ENCODE data around the gene ATAD2B.

The ATAD2B gene

GRCh38 chr2:23904692-23905091, 22.2 kb downstream of the ATAD2B start:
- DNase-seq = no peak
- intact Hi-C loops (cut with DNase I; ENCODE audit: low total_unique reads) = no loop called here
- Histone ChIP-seq H3K27me3 (no peaks in the 10 kb centered on the region), H3K4me1 (peaks cover 0 to 54% (median 18%) of the 10 kb centered on the region in 4 donors), H3K9me3 (no peaks in the 10 kb centered on the region), H3K36me3 (no peaks in the 10 kb centered on the region), H3K4me3 (no peak overlapping the region), H3K27ac (peak overlapping the region in 1 of 2 donors; percentile 26)
- TF ChIP-seq CTCF (IDR thresholded peaks at IDR 0.05) = no peak

GRCh38 chr2:23904215-23904614, 22.7 kb downstream of the ATAD2B start:
- H3K9me3 ChIP-seq = no peaks in the 10 kb centered on the region
- peaks cover 0 to 54% (median 18%) of the 10 kb centered on the region in 4 donors for H3K4me1 ChIP-seq
- peak overlapping the region in 1 of 2 donors; percentile 26 for H3K27ac ChIP-seq
- no peak for TF ChIP-seq CTCF (IDR thresholded peaks at IDR 0.05)
- no peaks in the 10 kb centered on the region for H3K36me3 ChIP-seq
- no peaks in the 10 kb centered on the region for H3K27me3 ChIP-seq
- intact Hi-C loops (cut with DNase I; ENCODE audit: low total_unique reads) = no loop called here
- no peak overlapping the region for H3K4me3 ChIP-seq
- DNase-seq = no peak

- H3K4me1 ChIP-seq = peaks cover 0 to 54% (median 18%) of the 10 kb centered on the region in 4 donors
Measured at GRCh38 chr2:23903034-23903433, 23.9 kb downstream of the ATAD2B start.

GRCh38 chr2:23901966-23902846, 24.7 kb downstream of the ATAD2B start:
- peak overlapping the region in 1 of 2 donors; percentile 12 for H3K27ac ChIP-seq
- no peaks in the 10 kb centered on the region for H3K27me3 ChIP-seq
- intact Hi-C loops (cut with DNase I; ENCODE audit: low total_unique reads) = no loop called here
- no peak overlapping the region for H3K4me3 ChIP-seq
- no peak for DNase-seq
- H3K9me3 ChIP-seq = no peaks in the 10 kb centered on the region
- no peaks in the 10 kb centered on the region for H3K36me3 ChIP-seq
- TF ChIP-seq CTCF (IDR thresholded peaks at IDR 0.05) = no peak
- peaks cover 0 to 54% (median 18%) of the 10 kb centered on the region in 4 donors for H3K4me1 ChIP-seq

More at GRCh38 chr2:23903034-23903433, 23.9 kb downstream of the ATAD2B start:
- DNase-seq = no peak
- TF ChIP-seq CTCF (IDR thresholded peaks at IDR 0.05) = no peak
- Histone ChIP-seq H3K27ac (peak overlapping the region; percentile 12 to 34), H3K36me3 (no peaks in the 10 kb centered on the region), H3K27me3 (no peaks in the 10 kb centered on the region), H3K4me3 (no peak overlapping the region), H3K9me3 (no peaks in the 10 kb centered on the region)
- intact Hi-C loops (cut with DNase I; ENCODE audit: low total_unique reads) = no loop called here

- Histone ChIP-seq H3K27ac (peak overlapping the region; percentile 9 to 39), H3K4me1 (peaks cover 0 to 54% (median 18%) of the 10 kb centered on the region in 4 donors), H3K9me3 (no peaks in the 10 kb centered on the region), H3K4me3 (no peak overlapping the region), H3K27me3 (no peaks in the 10 kb centered on the region), H3K36me3 (no peaks in the 10 kb centered on the region)
- DNase-seq = peak in 1 of 2 donors; percentile 69
- intact Hi-C loops (cut with DNase I; ENCODE audit: low total_unique reads) = no loop called here
- TF ChIP-seq CTCF (IDR thresholded peaks at IDR 0.05) = no peak
Measured at GRCh38 chr2:23900541-23901322, 26.2 kb downstream of the ATAD2B start.

All from tibial artery (tissue), 4 donors.